ENCODE results near the gene RANBP3.

Gene RANBP3

GRCh38 chr19:5916181-5916708 lies 61.7 kb downstream of the RANBP3 start:
- TF ChIP-seq, protein P1, sequence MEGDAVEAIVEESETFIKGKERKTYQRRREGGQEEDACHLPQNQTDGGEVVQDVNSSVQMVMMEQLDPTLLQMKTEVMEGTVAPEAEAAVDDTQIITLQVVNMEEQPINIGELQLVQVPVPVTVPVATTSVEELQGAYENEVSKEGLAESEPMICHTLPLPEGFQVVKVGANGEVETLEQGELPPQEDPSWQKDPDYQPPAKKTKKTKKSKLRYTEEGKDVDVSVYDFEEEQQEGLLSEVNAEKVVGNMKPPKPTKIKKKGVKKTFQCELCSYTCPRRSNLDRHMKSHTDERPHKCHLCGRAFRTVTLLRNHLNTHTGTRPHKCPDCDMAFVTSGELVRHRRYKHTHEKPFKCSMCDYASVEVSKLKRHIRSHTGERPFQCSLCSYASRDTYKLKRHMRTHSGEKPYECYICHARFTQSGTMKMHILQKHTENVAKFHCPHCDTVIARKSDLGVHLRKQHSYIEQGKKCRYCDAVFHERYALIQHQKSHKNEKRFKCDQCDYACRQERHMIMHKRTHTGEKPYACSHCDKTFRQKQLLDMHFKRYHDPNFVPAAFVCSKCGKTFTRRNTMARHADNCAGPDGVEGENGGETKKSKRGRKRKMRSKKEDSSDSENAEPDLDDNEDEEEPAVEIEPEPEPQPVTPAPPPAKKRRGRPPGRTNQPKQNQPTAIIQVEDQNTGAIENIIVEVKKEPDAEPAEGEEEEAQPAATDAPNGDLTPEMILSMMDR (IDR thresholded peaks at IDR 0.05; ENCODE audit: insufficient read depth, missing control alignments) = no peak
- FAIRE-seq = no peak

DNA sequence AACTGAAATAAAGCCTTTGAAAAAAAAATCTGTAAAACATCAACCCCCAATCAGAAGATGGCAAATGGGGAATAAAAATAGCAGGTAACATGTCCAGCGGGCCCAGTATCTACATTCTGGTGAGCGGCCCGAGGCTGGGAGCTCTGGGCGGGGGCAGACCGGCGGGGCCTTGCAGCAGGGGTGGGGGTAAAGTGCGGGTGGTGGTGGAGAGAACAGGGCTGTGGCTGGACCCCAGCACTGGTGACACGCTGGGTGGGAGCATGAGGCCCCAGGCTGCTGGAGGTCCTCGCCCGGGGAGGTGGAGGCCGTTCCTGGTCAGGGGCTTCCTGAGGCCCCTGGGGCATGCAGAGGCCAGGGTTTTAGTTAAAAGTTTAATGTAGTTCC lies 62.2 kb downstream of the RANBP3 start:
- FAIRE-seq (no peak), DNase-seq (ENCODE audit: insufficient read length, low spot score) (no peak)
- TF ChIP-seq, protein P1 (IDR thresholded peaks at IDR 0.05; ENCODE audit: insufficient read depth, missing control alignments) = no peak

More at GRCh38 chr19:5916181-5916708, 61.7 kb downstream of the RANBP3 start:
- no peak for DNase-seq (ENCODE audit: insufficient read length, low spot score)

- DNase-seq (ENCODE audit: insufficient read length, low spot score) (no peak), FAIRE-seq (no peak)
- TF ChIP-seq, protein P1 (IDR thresholded peaks at IDR 0.05; ENCODE audit: insufficient read depth, missing control alignments) = no peak
Observed at GRCh38 chr19:5914946-5915781, 62.8 kb downstream of the RANBP3 start.

DNA sequence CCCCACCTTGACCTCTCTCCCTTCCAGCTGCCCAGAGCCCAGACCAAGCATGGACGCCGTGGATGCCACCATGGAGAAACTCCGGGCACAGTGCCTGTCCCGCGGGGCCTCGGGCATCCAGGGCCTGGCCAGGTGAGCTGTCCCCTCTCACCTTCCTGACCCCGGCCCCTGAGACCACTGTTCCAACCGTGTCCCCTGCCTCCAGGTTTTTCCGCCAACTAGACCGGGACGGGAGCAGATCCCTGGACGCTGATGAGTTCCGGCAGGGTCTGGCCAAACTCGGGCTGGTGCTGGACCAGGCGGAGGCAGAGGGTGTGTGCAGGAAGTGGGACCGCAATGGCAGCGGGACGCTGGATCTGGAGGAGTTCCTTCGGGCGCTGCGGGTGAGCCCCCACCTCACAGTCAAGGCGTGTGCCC lies 63.6 kb downstream of the RANBP3 start:
- DNase-seq (ENCODE audit: insufficient read length, low spot score) (no peak), FAIRE-seq (no peak)
- TF ChIP-seq, protein P1 (IDR thresholded peaks at IDR 0.05; ENCODE audit: insufficient read depth, missing control alignments) = no peak

DNA sequence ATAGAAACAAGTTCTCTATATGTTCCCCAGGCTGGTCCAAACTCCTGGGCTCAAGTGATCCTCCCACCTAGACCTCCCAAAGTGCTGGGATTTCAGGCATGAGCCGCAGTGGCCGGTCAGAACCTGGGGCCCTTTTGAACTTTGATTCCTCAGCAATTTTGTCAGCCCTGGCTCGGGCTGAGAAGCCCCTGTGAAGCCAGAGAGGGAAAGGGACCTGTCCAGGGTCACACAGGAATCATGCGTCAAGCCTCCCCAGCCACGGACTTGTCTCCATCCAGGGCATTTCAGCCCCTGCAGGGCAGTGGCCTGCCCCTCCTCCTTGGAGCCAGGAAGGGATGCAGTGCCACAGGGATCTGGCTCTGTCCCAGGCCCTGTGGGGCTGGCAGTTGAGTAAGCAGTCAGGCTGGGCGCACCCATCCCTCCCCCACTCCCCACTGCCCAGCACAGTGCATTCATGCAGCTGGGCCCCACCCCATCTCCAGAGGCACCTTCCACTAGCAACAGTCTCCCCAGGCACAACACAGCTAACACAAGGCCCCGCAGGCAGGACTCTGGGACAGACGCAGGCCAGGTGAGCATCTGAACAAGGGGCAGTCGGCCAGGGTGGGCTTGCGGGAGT lies 64.1 kb downstream of the RANBP3 start, which contains the start of gene CAPS:
CAPS (plus strand) TSS at position 516 of the 619 bp plus-strand sequence. CDS start 153 bp downstream, outside the sequence.
- TF ChIP-seq, protein P1 (IDR thresholded peaks at IDR 0.05; ENCODE audit: insufficient read depth, missing control alignments) = no peak
- DNase-seq (ENCODE audit: insufficient read length, low spot score) (no peak), FAIRE-seq (no peak)

DNA sequence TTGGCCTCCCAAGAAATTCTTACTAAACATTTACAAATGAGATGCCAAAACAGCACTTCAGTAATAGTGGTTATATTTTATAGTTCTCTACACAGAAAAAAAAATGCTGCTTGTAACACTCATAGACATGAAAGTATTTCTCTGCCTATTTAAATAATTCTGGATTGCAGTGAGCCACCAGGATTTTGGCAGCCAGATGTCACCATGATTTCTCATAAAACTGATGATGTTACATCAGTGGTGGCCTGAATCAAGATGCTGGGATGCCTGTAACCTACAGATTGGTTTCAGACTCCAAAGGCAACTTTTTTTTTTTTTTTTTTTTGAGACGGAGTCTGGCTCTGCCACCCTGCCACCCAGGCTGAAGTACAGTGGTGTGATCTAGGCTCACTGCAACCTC lies 66.6 kb downstream of the RANBP3 start:
- TF ChIP-seq, protein P1 (IDR thresholded peaks at IDR 0.05; ENCODE audit: insufficient read depth, missing control alignments) = no peak
- DNase-seq (ENCODE audit: insufficient read length, low spot score) (no peak), FAIRE-seq (no peak)

GRCh38 chr19:5910638-5910907 lies 67.4 kb downstream of the RANBP3 start:
- no peak for FAIRE-seq
- TF ChIP-seq, protein P1 (IDR thresholded peaks at IDR 0.05; ENCODE audit: insufficient read depth, missing control alignments) = no peak
- DNase-seq (ENCODE audit: insufficient read length, low spot score) = no peak

Data from D721Med (cell line).